PC-3 (cell line): ENCODE data around the gene TTC21B. TPM values are rescaled to one million over a fixed set of nuclear protein-coding genes. Genes with fewer than 3 reads are reported as not detected.
A peak's percentile ranks its signal among the peaks of the same experiment; 100 is the strongest.

Source experiments
- ATAC-seq: fragments of 200-7000 bp; cut with Tn5 transposase; 2 replicates; pipeline ENCODE4 v1.9.1; 2020; ENCODE audit warnings: mild to moderate bottlenecking, moderate library complexity
- BruUV-seq: library from RNA; stranded (reverse); fragments of 400-500 nt; replicated peaks from 2 replicates; lab custom pipeline; 2021; lab: Mats Ljungman, UMichigan
- CTCF ChIA-PET: fragments of 300-600 bp; sonication (Branson Sonifier 250); formaldehyde crosslinking; loops from one replicate; lab custom pipeline; 2022; ENCODE audit warnings: antibody characterized with exemption; lab: Charles Lee
- POLR2A ChIA-PET: fragments of 300-600 bp; sonication (Branson Sonifier 250); formaldehyde crosslinking; loops from one replicate; lab custom pipeline; 2022; ENCODE audit warnings: antibody characterized with exemption; ENCODE audit not compliant: unreplicated experiment; lab: Charles Lee
- DNase-seq: peaks from one replicate; pipeline ENCODE4 v3.0.0-alpha.2; 2015
- H2AFZ ChIP-seq: fragments of 300-600 bp; sonication (generic); 2 replicates; pipeline ENCODE4 v1.6.0; 2016; ENCODE audit warnings: antibody characterized with exemption, low read length
- H3F3A ChIP-seq: fragments of 300-600 bp; sonication (generic); one replicate; pipeline ENCODE4 v1.6.0; 2017; ENCODE audit warnings: antibody characterized with exemption, low read length, control low read depth, mild to moderate bottlenecking; ENCODE audit not compliant: unreplicated experiment
- H3K27ac ChIP-seq: fragments of 300-600 bp; sonication (generic); 2 replicates; pipeline ENCODE4 v1.5.1; 2016; ENCODE audit warnings: mild to moderate bottlenecking, low read length
- H3K27me3 ChIP-seq: fragments of 300-600 bp; sonication (generic); 2 replicates; pipeline ENCODE4 v1.6.1; 2016; ENCODE audit warnings: low read length, mixed read lengths
- H3K36me3 ChIP-seq: fragments of 300-600 bp; sonication (generic); 2 replicates; pipeline ENCODE4 v1.6.1; 2016; ENCODE audit warnings: low read depth, mixed run types, low read length, mixed read lengths
- H3K4me1 ChIP-seq: fragments of 300-600 bp; sonication (generic); 2 replicates; pipeline ENCODE4 v1.5.1; 2016; ENCODE audit warnings: low read length; ENCODE audit not compliant: insufficient read depth
- H3K4me2 ChIP-seq: fragments of 300-600 bp; sonication (generic); 2 replicates; pipeline ENCODE4 v1.6.0; 2016; ENCODE audit warnings: low read length
- H3K4me3 ChIP-seq: fragments of 300-600 bp; sonication (generic); 2 replicates; pipeline ENCODE4 v1.5.1; 2016; ENCODE audit warnings: mild to moderate bottlenecking, low read length, mixed read lengths
- H3K79me2 ChIP-seq: fragments of 300-600 bp; sonication (generic); 2 replicates; pipeline ENCODE4 v1.6.1; 2017; ENCODE audit warnings: low read length, mixed read lengths
- H3K9ac ChIP-seq: fragments of 300-600 bp; sonication (generic); 2 replicates; pipeline ENCODE4 v1.6.0; 2016; ENCODE audit warnings: mild to moderate bottlenecking, low read length
- H3K9me2 ChIP-seq: fragments of 300-600 bp; sonication (generic); replicated peaks from 2 replicates; pipeline ENCODE4 v1.6.1; 2016; ENCODE audit warnings: mixed run types, low read length, mixed read lengths
- H3K9me3 ChIP-seq: fragments of 300-600 bp; sonication (generic); 2 replicates; pipeline ENCODE4 v1.6.1; 2016; ENCODE audit warnings: low read length, mixed read lengths
- H4K20me1 ChIP-seq: fragments of 300-600 bp; sonication (generic); 2 replicates; pipeline ENCODE4 v1.6.1; 2016; ENCODE audit warnings: low read length, mixed read lengths
- CTCF ChIP-seq: fragments of 300-600 bp; sonication (generic); conservative IDR thresholded peaks from 2 replicates; pipeline ENCODE4 v1.5.1; 2017; ENCODE audit warnings: antibody characterized with exemption, low read depth, mild to moderate bottlenecking, low read length
- EZH2 ChIP-seq: fragments of 300-600 bp; sonication (generic); IDR thresholded peaks from one replicate; pipeline ENCODE4 v1.6.1; 2017; ENCODE audit warnings: antibody characterized with exemption, mild to moderate bottlenecking, low read length; ENCODE audit not compliant: unreplicated experiment
- EZH2phosphoT487 ChIP-seq: fragments of 300-600 bp; sonication (generic); IDR thresholded peaks from 2 replicates; pipeline ENCODE4 v1.6.1; 2018; ENCODE audit warnings: mild to moderate bottlenecking, antibody characterized with exemption, low read length, borderline replicate concordance
- intact Hi-C: fragments of 100-400 bp; cut with micrococcal nuclease; formaldehyde crosslinking; loops from 2 replicates; pipeline ENCODE4 v1.9.0; 2023
- total RNA-seq: library from RNA; depleted of rRNA; stranded (reverse); fragments of >200 nt; gene quantifications from 2 replicates; pipeline ENCODE4 v1.2.3, GENCODE V29; 2014

The TTC21B gene
- total RNA-seq, 1 experiment from 2014 or later, result 35.5 TPM

- H3K36me3 ChIP-seq, result no peaks in the 10 kb centered on the region
- no peak overlapping the region for H2AFZ ChIP-seq
- TF ChIP-seq CTCF (no peak), EZH2phosphoT487 (no peak), EZH2 (no peak)
- no peaks in the 10 kb centered on the region for H3K9me2 ChIP-seq
- no peaks in the 10 kb centered on the region for H3K79me2 ChIP-seq
- POLR2A ChIA-PET, result interaction anchor here (0.7 kb wide), 1 partner anchor 234 kb away, joined by 3 read pairs; no protein-coding TSS in a partner anchor
- peaks cover 20% of the 10 kb centered on the region for H3K4me1 ChIP-seq
- H4K20me1 ChIP-seq, result no peaks in the 10 kb centered on the region
- H3F3A ChIP-seq, result no peaks in the 10 kb centered on the region
- CTCF ChIA-PET, result no interaction called here
- DNase-seq, result no peak
- BruUV-seq, result no TSS peak
- no peak overlapping the region for H3K27ac ChIP-seq
- no peaks in the 10 kb centered on the region for H3K27me3 ChIP-seq
- no peak for ATAC-seq
- no peaks in the 10 kb centered on the region for H3K9me3 ChIP-seq
- H3K4me3 ChIP-seq, result no peak overlapping the region
- intact Hi-C loops, result no loop called here
- no peak overlapping the region for H3K9ac ChIP-seq
- H3K4me2 ChIP-seq, result no peak overlapping the region
Measured at GRCh38 chr2:165835363-165835762, 118.2 kb downstream of the TTC21B start.

- H3K79me2 ChIP-seq, result no peaks in the 10 kb centered on the region
- no peak overlapping the region for H3K9ac ChIP-seq
- H3K36me3 ChIP-seq, result no peaks in the 10 kb centered on the region
- peak overlapping the region; percentile 23; the same call in 1 of the 2 replicates for H3K4me3 ChIP-seq
- no TSS peak for BruUV-seq
- CTCF ChIA-PET, result no interaction called here
- no peaks in the 10 kb centered on the region for H4K20me1 ChIP-seq
- H3K27ac ChIP-seq, result no peak overlapping the region
- no peaks in the 10 kb centered on the region for H3K27me3 ChIP-seq
- POLR2A ChIA-PET, result no interaction called here
- peak overlapping the region; percentile 58 for H3K4me2 ChIP-seq
- intact Hi-C loops, result no loop called here
- no peak overlapping the region; the same call in 1 of the 2 replicates for H2AFZ ChIP-seq
- DNase-seq, result peak; percentile 99
- no peaks in the 10 kb centered on the region for H3K9me2 ChIP-seq
- H3K4me1 ChIP-seq, result peaks cover 16% of the 10 kb centered on the region
- no peaks in the 10 kb centered on the region for H3F3A ChIP-seq
- TF ChIP-seq EZH2, result no peak
- no peak for TF ChIP-seq CTCF
- no peak for TF ChIP-seq EZH2phosphoT487
- H3K9me3 ChIP-seq, result no peaks in the 10 kb centered on the region
- peak; percentile 97 for ATAC-seq
Measured at GRCh38 chr2:165833156-165833555, 120.4 kb downstream of the TTC21B start.

GRCh38 chr2:165827921-165828276 is 125.7 kb downstream of the TTC21B start:
- H2AFZ ChIP-seq, result no peak overlapping the region
- no peak overlapping the region for H3K4me2 ChIP-seq
- DNase-seq, result no peak
- no peaks in the 10 kb centered on the region for H3F3A ChIP-seq
- H3K79me2 ChIP-seq, result no peaks in the 10 kb centered on the region
- H3K4me1 ChIP-seq, result peaks cover 10% of the 10 kb centered on the region
- ChIA-PET CTCF (no interaction called here), POLR2A (no interaction called here)
- no peaks in the 10 kb centered on the region for H3K9me3 ChIP-seq
- H3K27ac ChIP-seq, result no peak overlapping the region
- no TSS peak for BruUV-seq
- no peaks in the 10 kb centered on the region for H3K36me3 ChIP-seq
- no peak overlapping the region for H3K4me3 ChIP-seq
- intact Hi-C loops, result no loop called here
- ATAC-seq, result no peak
- H3K27me3 ChIP-seq, result no peaks in the 10 kb centered on the region
- H3K9me2 ChIP-seq, result no peaks in the 10 kb centered on the region
- no peaks in the 10 kb centered on the region for H4K20me1 ChIP-seq
- H3K9ac ChIP-seq, result no peak overlapping the region
- TF ChIP-seq EZH2 (no peak), EZH2phosphoT487 (no peak), CTCF (no peak)
